Smooth muscle cell of the brain vasculature (primary cell): ENCODE results near the gene LAMA4.

Source experiments
- DNase-seq: peaks from one replicate; pipeline ENCODE4 v3.0.0-alpha.2; 2012; ENCODE audit warnings: low read depth, low spot score

The LAMA4 gene

GRCh38 chr6:112187736-112188135 is 66.6 kb downstream of the LAMA4 start:
- no peak for DNase-seq

GRCh38 chr6:112184951-112185350 is 69.4 kb downstream of the LAMA4 start:
- no peak for DNase-seq

GRCh38 chr6:112183271-112183671 is 71.1 kb downstream of the LAMA4 start:
- DNase-seq, result peak; percentile 67

- DNase-seq, result no peak
Observed at GRCh38 chr6:112181130-112181529, 73.2 kb downstream of the LAMA4 start.

GRCh38 chr6:112180095-112180820 is 74.1 kb downstream of the LAMA4 start:
- peak; percentile 79 for DNase-seq

DNA sequence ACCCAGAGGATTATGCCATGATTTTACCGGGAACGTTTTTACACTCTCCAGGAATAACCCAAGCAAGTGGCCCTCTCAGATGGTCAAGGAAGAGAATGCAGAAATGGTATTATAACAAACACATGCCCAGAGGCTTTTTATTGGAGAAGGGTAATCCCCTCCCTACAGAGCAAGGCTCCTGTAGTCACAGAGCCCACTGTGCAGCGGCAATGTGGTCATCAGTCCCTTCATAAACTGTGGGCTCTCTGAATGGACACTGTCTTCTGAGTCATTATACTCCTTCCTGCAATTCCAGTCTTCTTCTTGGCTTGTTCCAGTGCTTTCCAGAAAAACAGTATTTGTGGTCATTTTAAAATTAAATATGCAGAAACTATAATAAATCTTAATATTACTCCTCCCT is 74.7 kb downstream of the LAMA4 start:
- DNase-seq, result no peak

GRCh38 chr6:112178846-112179245 is 75.5 kb downstream of the LAMA4 start:
- no peak for DNase-seq

DNA sequence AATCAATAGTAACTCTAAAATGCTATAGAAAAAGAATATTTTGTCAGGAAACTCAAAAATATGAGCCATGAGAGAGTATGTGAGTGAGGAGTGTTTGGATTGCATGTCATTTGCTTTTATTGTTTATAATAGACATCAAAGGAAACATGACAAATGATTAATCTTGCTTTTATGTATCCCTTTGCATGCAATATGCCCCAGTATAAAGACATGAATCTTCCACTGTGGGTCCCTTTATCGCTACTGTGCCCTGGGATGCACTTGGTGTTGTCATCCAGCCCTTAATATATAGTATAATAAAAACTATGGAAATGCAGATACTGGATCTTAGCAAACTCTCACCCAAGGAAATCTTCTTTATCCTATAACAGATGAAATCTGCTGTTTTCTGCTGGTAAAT is 77.3 kb downstream of the LAMA4 start:
- DNase-seq, result no peak

DNA sequence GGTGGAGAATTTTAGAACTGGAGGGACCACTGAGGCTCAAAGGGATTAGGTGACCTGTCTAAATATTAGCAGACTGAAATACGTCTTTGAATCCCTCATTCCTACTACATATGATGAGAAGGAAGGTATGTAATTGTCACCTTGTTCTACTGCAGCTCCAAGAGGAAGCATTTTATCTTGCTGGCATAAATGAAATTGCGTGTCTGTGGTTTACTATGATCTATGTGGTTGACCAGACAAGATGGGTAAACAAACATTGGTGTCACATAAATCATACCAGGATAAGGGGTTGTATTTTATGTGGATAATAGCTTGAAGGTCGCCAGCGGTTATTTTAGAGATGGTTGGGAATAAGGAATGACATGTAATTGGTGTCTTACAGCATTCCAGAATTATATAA is 78.2 kb downstream of the LAMA4 start:
- DNase-seq, result no peak

DNA sequence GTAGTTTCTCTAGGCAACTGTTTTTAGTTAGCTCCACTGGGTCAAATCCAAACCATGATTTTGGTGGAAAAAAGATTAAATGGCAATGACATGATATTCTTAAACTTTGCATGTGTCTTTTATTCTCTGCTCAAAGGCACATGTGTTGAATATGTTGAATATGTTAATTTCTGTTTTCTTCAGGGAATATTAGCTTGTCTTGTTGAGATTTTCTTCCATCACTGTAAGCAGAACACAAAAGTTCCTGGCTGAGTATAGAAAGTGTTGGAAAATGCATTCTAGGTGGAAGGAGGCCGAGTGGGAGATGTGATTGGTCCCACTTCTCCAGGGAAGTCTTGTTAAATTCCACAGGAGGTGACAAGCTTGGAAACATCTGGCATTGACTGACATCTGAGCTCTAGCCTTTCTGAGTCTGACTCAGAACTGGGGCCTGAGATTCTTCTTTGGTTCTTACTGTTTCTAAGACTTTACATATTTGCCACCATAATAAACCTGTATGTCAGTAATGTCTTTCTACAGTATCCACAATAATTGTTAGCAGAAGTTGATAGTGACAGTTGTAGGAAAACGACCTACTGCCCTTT is 81.1 kb downstream of the LAMA4 start:
- DNase-seq, result no peak

DNA sequence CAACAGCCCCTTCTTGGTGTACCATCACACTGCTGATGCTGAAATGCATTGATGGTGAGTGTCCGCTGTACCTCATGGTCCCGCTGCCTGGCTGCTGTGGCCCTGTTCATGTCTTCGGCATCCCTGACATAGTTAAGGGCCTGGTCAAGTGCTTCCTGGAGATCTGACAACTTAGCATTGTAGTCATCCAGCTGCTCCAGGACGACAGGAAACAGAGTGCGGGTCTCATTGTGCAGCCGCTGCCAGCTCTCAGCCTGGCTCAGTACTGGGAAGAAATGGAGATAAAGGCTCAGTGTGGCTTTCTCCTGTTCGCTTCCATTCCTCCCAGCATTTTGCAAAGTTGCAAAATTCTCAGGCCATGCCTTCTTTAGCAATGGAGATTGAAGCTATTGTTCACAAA is 81.8 kb downstream of the LAMA4 start:
- no peak for DNase-seq

- DNase-seq, result no peak
Observed at GRCh38 chr6:112169541-112169940, 84.8 kb downstream of the LAMA4 start.

GRCh38 chr6:112163295-112164257 is 90.8 kb downstream of the LAMA4 start:
- DNase-seq, result no peak

DNA sequence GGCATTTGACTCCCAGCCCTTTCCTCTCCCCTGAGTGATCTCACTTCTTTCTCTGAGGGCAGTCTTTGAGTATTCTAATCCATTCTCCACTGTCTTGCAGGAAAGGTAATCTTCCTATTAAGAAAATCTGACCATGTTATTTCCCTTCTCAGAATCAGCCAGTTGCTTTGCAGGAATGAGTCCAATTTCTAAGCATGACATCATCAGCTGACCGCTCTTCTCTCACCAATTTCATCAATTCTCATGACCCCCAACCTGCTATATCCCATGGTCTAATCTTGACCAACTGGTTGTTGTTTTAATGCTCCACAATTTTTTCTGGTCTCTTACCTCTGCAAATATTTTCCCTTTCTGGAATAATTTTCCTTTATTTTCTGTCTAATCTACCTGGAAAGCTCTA is 93.6 kb downstream of the LAMA4 start:
- no peak for DNase-seq

GRCh38 chr6:112156668-112157067 is 97.7 kb downstream of the LAMA4 start:
- no peak for DNase-seq

- no peak for DNase-seq
Observed at GRCh38 chr6:112155886-112156285, 98.5 kb downstream of the LAMA4 start.

DNA sequence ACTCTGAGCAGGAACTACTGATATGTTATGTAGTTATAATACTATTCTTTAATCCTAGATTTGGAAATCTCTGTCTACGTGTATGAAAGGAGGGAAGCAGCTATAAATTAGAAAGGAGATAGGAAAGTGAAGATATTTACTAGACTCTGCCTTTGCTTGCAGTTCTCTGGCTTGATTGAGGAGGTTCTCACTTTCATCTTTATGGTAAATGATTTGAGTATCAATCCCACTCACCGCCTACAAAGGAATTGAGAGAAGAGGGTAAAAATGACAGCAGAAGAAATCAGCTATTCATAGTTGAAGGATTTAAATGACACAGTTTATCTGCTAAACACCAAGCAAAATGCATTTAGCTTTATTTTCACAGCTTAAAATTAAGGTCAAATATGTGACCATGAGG is 99.7 kb downstream of the LAMA4 start:
- no peak for DNase-seq

DNA sequence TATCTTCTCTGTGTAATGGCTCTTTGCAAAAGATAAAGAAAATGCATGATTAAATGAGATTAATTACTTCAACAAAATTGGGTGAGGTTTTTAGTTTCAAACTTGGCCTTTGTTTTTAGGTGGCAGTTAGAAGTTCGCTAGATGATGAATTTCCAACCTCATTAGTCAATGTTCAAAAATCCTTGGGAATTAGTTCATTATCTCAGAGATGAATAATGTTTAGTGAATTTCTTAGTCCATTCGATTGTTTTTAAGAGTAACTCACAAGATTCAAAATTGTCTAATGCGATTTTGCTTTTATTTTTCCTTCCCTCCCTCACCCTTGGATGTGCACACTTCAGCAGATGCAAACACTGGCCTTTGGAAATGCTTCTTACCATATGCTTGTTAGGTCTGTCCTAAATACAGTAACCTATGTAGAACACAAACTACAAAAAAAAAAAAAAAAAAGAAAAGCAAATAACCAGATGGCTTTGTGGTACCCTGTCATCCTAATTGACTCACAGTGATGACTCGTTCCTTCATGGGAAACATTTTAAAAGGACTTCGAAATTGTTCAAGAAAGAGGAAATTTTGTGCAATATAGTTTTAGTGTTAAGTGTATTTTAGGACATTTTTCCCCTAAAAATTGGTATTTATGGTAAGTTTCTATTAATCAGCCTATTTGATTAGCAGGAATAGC is 100.3 kb downstream of the LAMA4 start:
- peak; percentile 12 for DNase-seq

- DNase-seq, result no peak
Observed at GRCh38 chr6:112150363-112150762, 104.0 kb downstream of the LAMA4 start.

GRCh38 chr6:112149719-112150263 is 104.6 kb downstream of the LAMA4 start:
- DNase-seq, result no peak

GRCh38 chr6:112149236-112149635 is 105.1 kb downstream of the LAMA4 start:
- DNase-seq, result no peak

DNA sequence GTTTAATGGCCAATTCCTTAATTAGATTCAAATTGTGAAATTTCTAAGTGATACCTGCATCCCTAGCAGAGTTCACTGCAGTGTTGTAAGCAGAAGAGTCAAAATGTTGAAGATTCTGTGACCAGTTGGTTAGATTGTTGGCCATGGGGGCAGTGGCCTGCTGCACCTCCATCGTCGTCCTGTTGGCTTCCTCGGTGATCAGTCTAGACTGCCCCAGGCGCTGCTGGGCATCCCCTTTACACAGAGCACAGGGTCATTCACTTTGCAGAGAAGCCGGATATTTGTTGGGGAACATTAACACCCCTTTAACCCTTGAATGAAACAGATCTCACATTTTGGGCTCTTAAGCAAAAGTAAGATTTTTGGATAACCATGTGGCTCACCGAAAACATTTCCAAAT is 106.3 kb downstream of the LAMA4 start:
- DNase-seq, result no peak
